Endothelial cell (in vitro differentiated cells): Measurements from ENCODE around the gene TMEM14A. TPM values are rescaled to one million over a fixed set of nuclear protein-coding genes. Genes with fewer than 3 reads are reported as not detected.
A peak's percentile ranks its signal among the peaks of the same experiment; 100 is the strongest.

Experiments used
- DNase-seq: peaks from one replicate; pipeline ENCODE4 v3.0.0; 2021; ENCODE audit warnings: low spot score
- H3K27ac Mint-ChIP-seq: one replicate; pipeline ENCODE4 v1.8.0; 2021; ENCODE audit warnings: mixed read lengths, inconsistent platforms; ENCODE audit not compliant: unreplicated experiment
- H3K27me3 Mint-ChIP-seq: one replicate; pipeline ENCODE4 v1.8.0; 2021; ENCODE audit warnings: mild to moderate bottlenecking, moderate library complexity, mixed read lengths, inconsistent platforms; ENCODE audit not compliant: unreplicated experiment
- H3K36me3 Mint-ChIP-seq: one replicate; pipeline ENCODE4 v1.8.0; 2021; ENCODE audit warnings: mild to moderate bottlenecking, low read depth, mixed read lengths, inconsistent platforms; ENCODE audit not compliant: unreplicated experiment
- H3K4me1 Mint-ChIP-seq: one replicate; pipeline ENCODE4 v1.8.0; 2021; ENCODE audit warnings: mild to moderate bottlenecking, mixed read lengths, inconsistent platforms; ENCODE audit not compliant: unreplicated experiment
- H3K4me3 Mint-ChIP-seq: one replicate; pipeline ENCODE4 v1.8.0; 2021; ENCODE audit warnings: mild to moderate bottlenecking, mixed read lengths, inconsistent platforms; ENCODE audit not compliant: unreplicated experiment
- H3K9me3 Mint-ChIP-seq: one replicate; pipeline ENCODE4 v1.8.0; 2021; ENCODE audit warnings: mixed read lengths, inconsistent platforms; ENCODE audit not compliant: unreplicated experiment
- total RNA-seq: library from RNA; stranded (reverse); fragmentation: NEBNext Ultra II Directional; extraction: Animal tissue kit (Norgen Biotek cat#: 25700); gene quantifications from one replicate; pipeline ENCODE4 v1.2.1, GENCODE V29; 2021; ENCODE audit not compliant: unreplicated experiment
- TF ChIP-seq, protein P1 (sequence below): fragments of 200-600 bp; sonication (generic); IDR thresholded peaks from one replicate; pipeline ENCODE4 v1.5.0; 2021; ENCODE audit warnings: antibody characterized with exemption; ENCODE audit not compliant: unreplicated experiment

Gene TMEM14A
- total RNA-seq, 1 donor from 2014 or later: 15.2 TPM

GRCh38 chr6:52641388-52641787 lies 29.5 kb upstream of the TMEM14A start:
- H3K36me3 Mint-ChIP-seq: peaks cover 4% of the 10 kb centered on the region
- no peaks in the 10 kb centered on the region for H3K9me3 Mint-ChIP-seq
- TF ChIP-seq, protein P1, sequence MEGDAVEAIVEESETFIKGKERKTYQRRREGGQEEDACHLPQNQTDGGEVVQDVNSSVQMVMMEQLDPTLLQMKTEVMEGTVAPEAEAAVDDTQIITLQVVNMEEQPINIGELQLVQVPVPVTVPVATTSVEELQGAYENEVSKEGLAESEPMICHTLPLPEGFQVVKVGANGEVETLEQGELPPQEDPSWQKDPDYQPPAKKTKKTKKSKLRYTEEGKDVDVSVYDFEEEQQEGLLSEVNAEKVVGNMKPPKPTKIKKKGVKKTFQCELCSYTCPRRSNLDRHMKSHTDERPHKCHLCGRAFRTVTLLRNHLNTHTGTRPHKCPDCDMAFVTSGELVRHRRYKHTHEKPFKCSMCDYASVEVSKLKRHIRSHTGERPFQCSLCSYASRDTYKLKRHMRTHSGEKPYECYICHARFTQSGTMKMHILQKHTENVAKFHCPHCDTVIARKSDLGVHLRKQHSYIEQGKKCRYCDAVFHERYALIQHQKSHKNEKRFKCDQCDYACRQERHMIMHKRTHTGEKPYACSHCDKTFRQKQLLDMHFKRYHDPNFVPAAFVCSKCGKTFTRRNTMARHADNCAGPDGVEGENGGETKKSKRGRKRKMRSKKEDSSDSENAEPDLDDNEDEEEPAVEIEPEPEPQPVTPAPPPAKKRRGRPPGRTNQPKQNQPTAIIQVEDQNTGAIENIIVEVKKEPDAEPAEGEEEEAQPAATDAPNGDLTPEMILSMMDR: no peak
- H3K27me3 Mint-ChIP-seq: no peaks in the 10 kb centered on the region
- no peak for DNase-seq
- no peak overlapping the region for H3K27ac Mint-ChIP-seq
- H3K4me3 Mint-ChIP-seq: peak overlapping the region; percentile 27
- peaks cover 24% of the 10 kb centered on the region for H3K4me1 Mint-ChIP-seq

GRCh38 chr6:52641826-52642225 lies 29.1 kb upstream of the TMEM14A start:
- DNase-seq: no peak
- peak overlapping the region; percentile 39 for H3K27ac Mint-ChIP-seq

DNA sequence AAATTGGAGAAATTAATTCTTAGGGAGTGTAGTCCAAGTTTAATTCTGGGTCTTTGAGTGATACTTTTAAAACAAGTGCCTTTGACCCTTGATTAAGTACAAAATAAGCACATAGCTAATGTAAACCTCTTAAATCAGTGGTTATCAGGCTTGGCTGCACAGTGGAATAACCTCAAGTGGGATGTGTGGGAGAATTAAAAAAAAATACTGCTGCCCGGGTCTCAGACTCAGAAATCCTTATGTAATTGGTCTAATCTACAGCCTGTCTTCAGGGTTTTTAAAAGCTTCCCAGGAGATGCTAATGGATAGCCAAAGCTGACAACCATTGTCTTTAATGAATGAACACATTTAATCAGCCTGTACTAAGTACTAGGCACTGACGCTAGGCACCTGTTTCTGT lies 28.5 kb upstream of the TMEM14A start:
- DNase-seq: no peak
- Mint-ChIP-seq H3K9me3 (no peaks in the 10 kb centered on the region), H3K4me3 (no peak overlapping the region), H3K27me3 (no peaks in the 10 kb centered on the region), H3K36me3 (peaks cover 4% of the 10 kb centered on the region), H3K27ac (no peak overlapping the region), H3K4me1 (peaks cover 24% of the 10 kb centered on the region)
- TF ChIP-seq, protein P1: no peak

More at GRCh38 chr6:52641826-52642225, 29.1 kb upstream of the TMEM14A start:
- Mint-ChIP-seq H3K36me3 (peaks cover 4% of the 10 kb centered on the region), H3K27me3 (no peaks in the 10 kb centered on the region), H3K9me3 (no peaks in the 10 kb centered on the region), H3K4me3 (no peak overlapping the region), H3K4me1 (peaks cover 24% of the 10 kb centered on the region)
- TF ChIP-seq, protein P1: no peak

DNA sequence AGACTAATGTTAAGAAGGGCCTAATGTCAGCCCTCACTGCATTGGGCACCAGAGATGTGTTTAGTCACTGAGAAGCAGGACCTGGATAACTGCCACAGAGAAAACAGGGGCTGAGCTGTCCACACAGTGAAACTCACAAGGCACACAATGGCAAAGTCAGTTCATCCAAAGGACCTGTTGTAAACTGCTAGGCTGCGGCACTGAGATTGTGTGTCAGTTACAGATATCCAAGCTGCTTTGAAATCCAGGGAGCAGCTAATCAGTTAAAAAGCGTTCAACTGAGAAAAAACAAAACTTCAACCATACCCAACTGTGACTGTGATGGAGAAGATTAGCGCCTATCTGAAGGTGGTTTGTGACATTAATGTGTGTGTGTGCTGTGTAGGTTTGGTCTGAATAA lies 27.8 kb upstream of the TMEM14A start:
- TF ChIP-seq, protein P1: no peak
- H3K9me3 Mint-ChIP-seq: no peaks in the 10 kb centered on the region
- no peak for DNase-seq
- H3K4me1 Mint-ChIP-seq: peaks cover 24% of the 10 kb centered on the region
- no peak overlapping the region for H3K27ac Mint-ChIP-seq
- no peaks in the 10 kb centered on the region for H3K27me3 Mint-ChIP-seq
- H3K36me3 Mint-ChIP-seq: peaks cover 4% of the 10 kb centered on the region
- H3K4me3 Mint-ChIP-seq: no peak overlapping the region

GRCh38 chr6:52644253-52644652 lies 26.7 kb upstream of the TMEM14A start:
- Mint-ChIP-seq H3K36me3 (peaks cover 4% of the 10 kb centered on the region), H3K4me3 (no peak overlapping the region), H3K4me1 (peaks cover 24% of the 10 kb centered on the region), H3K9me3 (no peaks in the 10 kb centered on the region), H3K27ac (no peak overlapping the region), H3K27me3 (no peaks in the 10 kb centered on the region)
- TF ChIP-seq, protein P1: no peak
- DNase-seq: no peak
